Activated effector memory CD4-positive, alpha-beta T cell treated with anti-CD3 and anti-CD28 coated beads, Interleukin-2, amount 50 U/mL, for 16 hours (primary cell): ENCODE data around the gene NDOR1.

Experiments
- DNase-seq: peaks from one replicate; pipeline ENCODE4 v3.0.0-alpha.2; 2020

Gene NDOR1

GRCh38 chr9:137221506-137222111 lies 16.1 kb downstream of the NDOR1 start:
- DNase-seq: no peak

- no peak for DNase-seq
These were observed 16.9 kb downstream of the NDOR1 start, which contains the start of gene RNF208 for GRCh38 chr9:137222190-137223077. Gene RNF208, minus strand, starts transcription at chr9:137222240. Its CDS starts 1,028 bp downstream, at chr9:137221212.

GRCh38 chr9:137223078-137223970 lies 17.8 kb downstream of the NDOR1 start:
- DNase-seq: peak; percentile 99

GRCh38 chr9:137224830-137225694 lies 19.6 kb downstream of the NDOR1 start, which contains the start of gene CYSRT1:
Gene CYSRT1, plus strand, starts transcription at chr9:137225174. Its CDS starts 448 bp downstream, at chr9:137225622.
- DNase-seq: no peak

GRCh38 chr9:137225699-137226331 lies 20.3 kb downstream of the NDOR1 start:
- DNase-seq: no peak

GRCh38 chr9:137226338-137227053 lies 21.0 kb downstream of the NDOR1 start:
- no peak for DNase-seq

GRCh38 chr9:137227054-137227852 lies 21.8 kb downstream of the NDOR1 start, which contains the start of gene RNF224:
Gene RNF224, plus strand, starts transcription at chr9:137227502. Its CDS starts 834 bp downstream, at chr9:137228336.
- DNase-seq: peak; percentile 93

GRCh38 chr9:137227853-137228505 lies 22.5 kb downstream of the NDOR1 start:
- DNase-seq: no peak

- no peak for DNase-seq
These were observed 23.0 kb downstream of the NDOR1 start for GRCh38 chr9:137228506-137228967.

GRCh38 chr9:137228968-137229896 lies 23.7 kb downstream of the NDOR1 start:
- DNase-seq: no peak

- DNase-seq: no peak
These were observed 24.6 kb downstream of the NDOR1 start for GRCh38 chr9:137229903-137230704.

GRCh38 chr9:137230705-137231371 lies 25.3 kb downstream of the NDOR1 start, which contains the start of gene SLC34A3:
Gene SLC34A3, plus strand, starts transcription at chr9:137230901. Its CDS starts 802 bp downstream, at chr9:137231703.
- no peak for DNase-seq

- no peak for DNase-seq
These were observed 26.0 kb downstream of the NDOR1 start for GRCh38 chr9:137231372-137232039.

- DNase-seq: no peak
These were observed 26.6 kb downstream of the NDOR1 start for GRCh38 chr9:137232101-137232500.

GRCh38 chr9:137232510-137232909 lies 27.0 kb downstream of the NDOR1 start:
- no peak for DNase-seq
